GM12891 (cell line): Measurements from ENCODE around the gene ACSL5. TPM values are rescaled to one million over a fixed set of nuclear protein-coding genes. Genes with fewer than 3 reads are reported as not detected.

Experiments used
- DNase-seq: peaks from one replicate; pipeline ENCODE4 v3.0.0; 2011; ENCODE audit warnings: low spot score; ENCODE audit not compliant: insufficient read length
- FAIRE-seq: peaks from 2 replicates; lab custom pipeline; 2011; peaks lifted over from hg19 to GRCh38; lab: Jason Lieb, UNC
- PAX5 ChIP-seq: IDR thresholded peaks from 2 replicates; pipeline ENCODE4 v1.6.1; 2011; ENCODE audit warnings: low read length, moderate library complexity, mild to moderate bottlenecking; ENCODE audit not compliant: insufficient read depth, severe bottlenecking
- POLR2A ChIP-seq: IDR thresholded peaks from 2 replicates; pipeline ENCODE4 v1.6.1; 2011; ENCODE audit warnings: low read depth, low read length, control low read depth
- POLR2AphosphoS5 ChIP-seq: IDR thresholded peaks from 2 replicates; pipeline ENCODE4 v1.6.1; 2011; ENCODE audit warnings: low read depth, low read length, control low read depth
- POU2F2 ChIP-seq: IDR thresholded peaks from 2 replicates; pipeline ENCODE4 v1.6.1; 2011; ENCODE audit warnings: low read depth, mild to moderate bottlenecking, control low read depth, low read length, moderate library complexity
- SPI1 ChIP-seq: IDR thresholded peaks from 2 replicates; pipeline ENCODE4 v1.6.1; 2011; ENCODE audit warnings: low read depth, low read length, control low read depth
- TAF1 ChIP-seq: IDR thresholded peaks from 2 replicates; pipeline ENCODE4 v1.6.1; 2011; ENCODE audit warnings: low read depth, low read length, control low read depth
- polyA plus RNA-seq: library from polyadenylated mRNA; unstranded; fragments of >200 nt; gene quantifications from one replicate; pipeline ENCODE4 v1.2.1, GENCODE V29; 2012; ENCODE audit warnings: low read depth, missing spikeins, inconsistent platforms; ENCODE audit not compliant: missing spikeins

The ACSL5 gene
- polyA plus RNA-seq: 23.6 TPM

DNA sequence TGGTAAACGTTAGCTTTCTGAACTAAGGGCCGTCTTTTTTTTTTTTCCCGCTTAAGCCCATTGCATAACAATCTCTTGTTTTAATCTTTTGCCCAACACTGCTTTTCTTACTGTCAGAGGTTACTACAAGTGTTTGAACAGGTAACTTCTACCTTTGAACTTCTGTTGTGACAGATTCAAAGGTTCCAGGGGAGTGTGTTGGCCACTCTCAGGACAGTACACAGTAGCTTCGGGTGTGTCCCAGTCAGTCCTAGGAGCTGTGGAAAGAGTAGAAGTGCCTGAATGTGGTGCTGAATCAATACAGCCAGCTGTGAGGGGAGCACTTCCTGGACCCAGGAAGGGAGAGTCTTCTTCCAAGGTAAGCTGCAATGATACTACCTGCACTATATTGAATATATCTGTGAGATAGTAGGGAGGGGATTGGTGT is at the start of gene ACSL5:
ACSL5 (plus strand) TSS at position 205 of the 427 bp plus-strand sequence. CDS start 20,831 bp downstream, outside the sequence.
- no peak for TF ChIP-seq POU2F2
- no peak for TF ChIP-seq TAF1
- TF ChIP-seq SPI1: no peak
- TF ChIP-seq POLR2A: no peak
- TF ChIP-seq POLR2AphosphoS5: no peak
- no peak for DNase-seq
- no peak for FAIRE-seq

- FAIRE-seq (no peak), DNase-seq (no peak)
- TF ChIP-seq POU2F2: no peak
- TF ChIP-seq TAF1: no peak
- TF ChIP-seq SPI1: no peak
- no peak for TF ChIP-seq POLR2A
- no peak for TF ChIP-seq POLR2AphosphoS5
- TF ChIP-seq PAX5: no peak
Observed at GRCh38 chr10:112327678-112328077, 46.2 kb upstream of the ACSL5 start.

GRCh38 chr10:112330162-112330561 is 43.8 kb upstream of the ACSL5 start:
- TF ChIP-seq PAX5: no peak
- TF ChIP-seq POLR2AphosphoS5: no peak
- no peak for TF ChIP-seq POLR2A
- TF ChIP-seq TAF1: no peak
- no peak for TF ChIP-seq POU2F2
- TF ChIP-seq SPI1: no peak
- no peak for DNase-seq
- FAIRE-seq: no peak

GRCh38 chr10:112330607-112331160 is 43.2 kb upstream of the ACSL5 start:
- DNase-seq: no peak
- TF ChIP-seq POLR2AphosphoS5 (no peak), POU2F2 (no peak), POLR2A (no peak), PAX5 (no peak), TAF1 (no peak), SPI1 (peak; percentile 29; the same call in 1 of the 2 replicates)
- FAIRE-seq: no peak

DNA sequence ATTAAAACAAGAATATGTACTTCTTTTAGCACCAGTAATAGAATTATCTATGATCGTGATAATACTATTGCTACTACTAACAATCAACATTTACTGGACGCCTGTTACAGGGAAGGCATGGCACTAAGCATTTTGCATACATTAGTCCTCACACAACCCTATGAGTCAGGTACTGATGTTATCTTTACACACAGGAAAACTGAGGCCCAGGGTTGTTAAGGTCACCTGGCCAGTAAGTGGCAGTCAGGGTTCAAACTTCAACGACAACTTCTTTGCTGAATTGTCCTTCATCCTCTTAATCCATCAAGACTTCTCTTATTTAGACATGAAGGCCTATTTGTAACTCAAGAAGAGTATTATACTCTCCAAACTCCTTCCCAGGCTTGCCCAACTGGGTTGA is 41.9 kb upstream of the ACSL5 start:
- TF ChIP-seq POLR2A (no peak), SPI1 (no peak), PAX5 (no peak), POLR2AphosphoS5 (no peak), TAF1 (no peak), POU2F2 (no peak)
- DNase-seq (no peak), FAIRE-seq (no peak)

- DNase-seq (no peak), FAIRE-seq (no peak)
- TF ChIP-seq TAF1: no peak
- no peak for TF ChIP-seq SPI1
- TF ChIP-seq POLR2A: no peak
Observed at GRCh38 chr10:112332509-112333228, 41.2 kb upstream of the ACSL5 start.

GRCh38 chr10:112333452-112333851 is 40.5 kb upstream of the ACSL5 start:
- DNase-seq (no peak), FAIRE-seq (no peak)
- TF ChIP-seq SPI1 (no peak), POLR2AphosphoS5 (no peak), TAF1 (no peak), POU2F2 (no peak), PAX5 (no peak), POLR2A (no peak)

- DNase-seq: no peak
- TF ChIP-seq PAX5 (no peak), TAF1 (no peak), SPI1 (no peak), POU2F2 (no peak), POLR2A (no peak), POLR2AphosphoS5 (no peak)
- FAIRE-seq: no peak
Observed at GRCh38 chr10:112335111-112335867, 38.6 kb upstream of the ACSL5 start.

DNA sequence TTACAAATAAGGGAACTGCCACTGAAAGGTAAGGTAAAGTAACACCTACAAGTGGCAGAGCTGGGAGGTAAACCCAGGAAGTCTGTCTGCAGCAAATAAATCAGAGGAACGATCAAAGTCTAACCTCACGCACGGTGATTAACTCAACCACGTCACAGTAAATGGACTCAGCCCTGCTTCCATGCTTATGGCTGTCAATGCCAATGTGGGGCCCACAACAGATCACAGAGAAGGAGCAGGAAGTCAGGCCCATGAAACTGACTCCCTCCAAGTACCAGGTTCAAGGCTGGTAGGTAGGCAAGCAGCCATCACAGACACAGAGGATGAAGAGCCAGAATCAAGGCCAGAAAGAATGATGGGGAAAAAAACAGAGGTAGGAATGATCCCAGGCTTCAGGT is 38.0 kb upstream of the ACSL5 start:
- DNase-seq (no peak), FAIRE-seq (no peak)
- TF ChIP-seq POLR2A: no peak
- TF ChIP-seq POU2F2: no peak
- TF ChIP-seq SPI1: no peak
- TF ChIP-seq POLR2AphosphoS5: no peak
- no peak for TF ChIP-seq PAX5
- no peak for TF ChIP-seq TAF1
